HK-2 (cell line): Measurements from ENCODE around the gene ZNF275.
A peak's percentile ranks its signal among the peaks of the same experiment; 100 is the strongest.
"Not testable (repeated sequence)": the region's sequence is repeated elsewhere in the genome, so short reads cannot be mapped to it uniquely, and the experiment has no call there.

Experiments used
- DNase-seq: peaks from one replicate; pipeline ENCODE4 v3.0.0-alpha.2; 2018; ENCODE audit not compliant: unreplicated experiment

ZNF275 gene

DNA sequence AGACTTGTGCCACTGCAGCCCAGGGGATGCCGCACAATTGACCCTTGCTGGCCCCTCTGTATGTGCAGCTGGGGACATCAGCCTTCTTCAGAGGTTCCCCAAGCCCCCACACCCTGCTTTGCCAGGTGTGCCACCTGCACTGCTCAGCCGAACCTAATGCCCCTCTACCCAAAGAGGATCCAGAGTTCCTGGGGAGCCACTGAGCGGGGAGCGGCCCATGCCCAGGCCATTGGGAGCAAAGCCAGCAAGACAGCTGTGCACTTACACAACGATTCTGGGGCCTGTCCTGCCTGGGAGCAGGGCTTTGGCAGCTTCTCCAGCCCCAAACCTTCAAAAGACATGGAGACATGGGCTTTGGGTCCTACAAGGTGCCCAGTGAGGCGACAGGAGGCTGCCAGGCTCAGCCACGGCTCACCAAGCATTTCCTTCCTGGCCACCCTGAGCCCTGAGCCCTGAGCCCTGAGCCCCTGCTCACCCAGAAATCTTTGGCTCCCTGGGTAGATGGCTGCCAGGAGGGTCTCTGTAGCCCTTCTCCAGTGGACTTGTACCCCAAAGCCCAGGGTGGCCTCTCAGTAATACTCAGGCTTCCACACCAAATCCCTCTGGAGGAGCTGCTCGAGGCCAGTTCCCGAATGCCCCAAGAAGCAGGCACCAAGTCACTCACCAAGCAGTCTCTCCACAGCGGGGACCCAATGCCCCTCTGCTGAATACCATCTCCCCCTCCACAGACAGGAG lies 54.2 kb downstream of the ZNF275 start:
- no peak for DNase-seq

GRCh38 chrX:153388722-153389459 lies 54.9 kb downstream of the ZNF275 start:
- DNase-seq = no peak

DNA sequence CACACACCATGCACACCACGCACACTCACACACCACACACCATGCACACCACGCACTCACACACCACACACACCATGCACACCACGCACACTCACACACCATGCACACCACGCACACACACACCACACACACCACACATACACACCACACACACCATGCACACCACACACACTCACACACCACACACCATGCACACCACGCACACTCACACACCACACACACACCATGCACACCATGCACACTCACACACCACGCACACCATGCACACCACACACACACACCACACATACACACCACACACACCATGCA lies 55.5 kb downstream of the ZNF275 start:
- not testable (repeated sequence) for DNase-seq

DNA sequence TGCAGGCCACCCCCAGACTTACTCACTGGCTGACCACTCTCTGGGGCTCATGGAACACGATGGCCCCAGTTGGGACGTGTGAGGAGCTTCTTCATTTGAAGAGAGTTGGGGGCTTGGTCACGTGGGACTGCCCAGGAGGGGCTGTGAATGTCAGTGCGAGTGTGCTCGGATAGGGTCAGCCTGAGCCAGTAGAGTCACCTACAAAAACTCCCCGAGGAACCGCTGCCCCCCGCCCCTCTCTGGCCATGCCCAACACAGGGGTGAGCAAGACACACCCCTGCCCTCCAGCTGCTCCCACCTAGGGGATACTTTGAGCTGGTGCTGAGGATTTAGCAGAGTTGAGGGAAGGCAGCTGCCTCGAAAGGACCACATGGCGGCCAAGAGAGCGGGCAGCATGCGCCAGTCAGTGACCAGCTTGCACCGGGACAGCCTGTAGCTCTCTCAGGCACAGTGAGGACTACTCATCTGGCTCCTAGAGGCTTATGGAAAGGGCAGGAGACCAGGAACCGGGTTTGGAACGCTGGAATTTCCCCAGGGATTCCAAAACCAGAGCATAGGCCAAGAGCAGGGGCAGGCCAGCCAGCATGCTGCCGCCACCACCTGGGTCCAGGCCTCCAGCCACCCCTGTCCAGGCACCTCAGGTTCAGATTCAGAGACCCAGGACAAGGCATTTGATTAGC lies 58.8 kb downstream of the ZNF275 start:
- DNase-seq = no peak

DNA sequence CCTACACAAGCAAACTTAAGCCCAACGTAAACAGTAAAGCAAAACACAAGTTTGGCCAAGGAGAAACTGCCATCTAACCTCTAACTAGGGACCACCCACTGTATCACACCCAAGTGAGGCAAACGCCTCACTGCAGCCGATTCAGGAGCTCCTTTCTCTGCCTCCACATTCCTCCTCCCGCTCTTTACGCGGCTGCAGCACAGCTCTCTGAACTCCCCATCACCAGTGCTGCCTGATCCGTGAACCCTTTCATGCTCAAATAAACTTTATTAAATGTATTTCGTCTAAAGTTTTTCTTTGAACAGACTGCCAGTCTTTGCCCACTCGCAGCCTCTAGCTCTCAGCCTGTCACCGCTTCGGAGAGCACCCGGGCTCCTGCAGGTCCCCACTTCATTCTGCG lies 60.7 kb downstream of the ZNF275 start:
- DNase-seq = no peak

- DNase-seq = no peak
These were observed 61.8 kb downstream of the ZNF275 start for GRCh38 chrX:153395613-153396319.

DNA sequence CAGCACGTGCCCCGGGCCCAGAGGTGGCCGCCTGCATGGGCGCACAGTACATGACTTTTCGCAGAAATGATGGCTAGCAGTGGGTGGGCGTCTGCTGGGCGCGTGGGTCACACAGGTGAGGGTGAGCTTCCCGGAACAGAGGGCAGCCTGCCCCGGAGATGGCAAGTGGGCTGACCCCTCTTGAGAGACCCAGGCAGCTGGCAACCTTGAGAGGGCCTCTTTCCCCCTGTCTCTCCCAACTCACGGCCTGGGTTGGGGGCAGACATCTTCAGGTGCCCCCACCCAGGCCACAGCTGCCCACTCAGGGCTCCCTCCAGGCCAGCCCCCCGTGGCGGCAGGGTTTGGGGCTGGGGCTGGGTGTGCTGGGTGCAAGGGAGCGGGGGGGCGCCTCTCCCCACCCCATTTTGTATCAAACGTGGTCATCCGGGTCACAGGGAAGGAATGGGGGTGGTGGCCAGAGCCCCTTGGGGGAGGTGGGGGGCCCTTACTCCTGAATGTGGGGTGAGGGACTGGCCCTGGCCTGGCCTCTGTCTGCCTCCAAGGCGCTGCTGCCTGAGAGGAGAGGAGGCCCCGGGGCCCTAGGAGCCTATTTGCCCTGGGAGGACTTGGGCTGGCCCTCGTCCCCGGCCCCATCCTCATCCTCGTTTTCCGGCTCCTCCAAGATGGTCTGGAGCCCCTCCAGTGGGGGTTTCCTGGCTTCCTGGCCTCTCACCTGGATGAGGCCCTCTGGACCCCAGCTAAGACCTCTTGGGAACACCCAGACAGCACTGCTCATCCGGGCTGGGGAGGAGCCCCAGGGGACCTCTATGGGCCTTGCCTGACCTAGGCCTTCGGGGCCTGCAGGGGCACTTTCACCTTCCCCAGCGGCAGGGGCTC lies 62.6 kb downstream of the ZNF275 start:
- no peak for DNase-seq

DNA sequence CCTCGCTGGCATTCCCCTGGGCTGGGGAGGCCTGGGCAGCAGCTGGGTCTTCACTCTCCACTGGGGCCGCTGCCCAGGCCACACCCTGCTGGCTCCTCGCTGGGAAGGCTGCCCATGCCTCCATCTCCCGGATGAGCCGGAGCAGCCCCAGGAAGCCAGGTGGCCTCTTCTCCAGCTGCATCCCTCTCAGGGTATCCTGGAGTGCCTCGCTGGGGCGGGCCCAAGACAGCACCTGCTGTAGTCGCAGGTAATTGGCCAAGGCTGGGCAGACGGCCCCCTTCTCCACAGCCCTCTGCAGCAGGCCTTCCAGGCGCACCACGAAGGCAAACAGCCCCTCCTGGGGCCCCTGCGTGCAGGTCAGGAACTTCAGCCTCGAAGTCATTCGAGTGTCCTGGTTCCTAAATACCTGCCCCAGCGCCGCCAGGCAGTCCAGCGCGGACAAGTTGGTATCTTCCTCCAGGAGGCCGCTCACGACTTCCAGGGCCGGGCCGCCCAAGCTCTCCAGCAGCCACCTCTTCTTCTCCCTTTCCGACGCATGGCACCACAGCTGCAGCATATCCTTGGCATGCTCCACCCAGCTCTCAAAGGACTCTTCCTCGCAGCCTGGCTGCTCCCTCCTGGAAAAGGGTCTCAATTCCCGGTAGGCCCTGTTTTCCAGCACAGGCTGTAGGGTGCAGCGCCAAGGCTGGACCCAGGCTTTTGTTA lies 63.5 kb downstream of the ZNF275 start:
- no peak for DNase-seq

DNA sequence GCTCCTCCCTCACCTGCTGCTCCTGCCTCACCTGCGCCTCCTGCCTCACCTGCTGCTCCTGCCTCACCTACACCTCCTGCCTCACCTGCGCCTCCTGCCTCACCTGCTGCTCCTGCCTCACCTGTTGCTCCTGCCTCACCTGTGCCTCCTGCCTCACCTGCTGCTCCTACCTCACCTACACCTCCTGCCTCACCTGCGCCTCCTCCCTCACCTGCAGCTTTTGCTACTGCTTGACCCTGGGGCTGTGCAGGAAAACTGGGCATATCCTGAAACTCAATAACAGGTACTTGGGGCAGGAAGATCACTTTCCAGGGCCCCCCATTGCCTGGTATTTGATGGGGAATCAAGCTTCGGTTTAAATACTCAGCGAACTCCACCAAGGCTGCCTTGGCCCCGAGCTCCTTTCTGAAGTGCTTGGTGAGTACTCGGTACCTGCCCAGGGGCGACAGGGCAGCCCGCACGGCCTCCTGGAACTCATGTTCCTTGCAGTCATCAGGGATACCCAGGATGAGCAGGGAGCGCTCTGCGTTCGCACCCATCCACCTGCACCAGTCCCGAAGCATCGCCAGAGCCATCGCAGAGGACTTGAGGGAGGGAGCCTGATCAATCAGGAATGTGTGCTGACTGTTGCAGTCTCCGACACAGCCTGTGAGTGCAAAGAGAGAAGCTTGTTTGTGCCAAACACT lies 64.5 kb downstream of the ZNF275 start:
- no peak for DNase-seq

- peak; percentile 51 for DNase-seq
These were observed 66.5 kb downstream of the ZNF275 start for GRCh38 chrX:153400146-153401132.

DNA sequence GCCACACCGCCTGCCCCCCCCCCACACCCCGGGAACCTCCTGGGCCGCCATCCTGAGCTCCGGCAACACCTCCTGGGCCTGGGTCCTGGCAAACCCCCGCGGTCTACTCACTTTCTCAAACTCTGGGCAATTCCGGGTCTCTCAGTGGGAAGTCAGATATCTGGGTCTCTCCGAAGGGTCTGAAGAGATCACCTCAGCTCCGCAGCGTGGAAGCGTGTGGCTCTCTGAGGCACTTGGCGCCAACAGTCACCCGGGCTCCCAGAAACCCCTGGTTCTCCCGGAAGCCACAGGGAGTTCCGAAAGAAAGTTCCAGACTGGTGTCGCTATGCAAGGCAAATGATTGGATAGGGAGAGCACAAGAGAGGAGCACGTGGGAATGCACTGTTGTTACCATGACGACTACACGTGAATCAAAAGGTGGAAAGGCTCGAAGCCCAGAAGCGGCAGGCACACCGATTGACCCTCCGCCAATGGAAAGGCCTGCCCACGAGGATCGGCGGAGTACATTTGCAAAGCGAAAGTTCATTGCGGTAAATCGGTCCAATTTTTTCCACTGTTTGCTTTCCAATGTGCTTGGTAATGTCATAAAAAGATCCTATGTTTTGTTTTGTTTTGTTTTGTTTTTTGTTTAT lies 67.3 kb downstream of the ZNF275 start, which contains the start of gene PNMA6E:
PNMA6E (minus strand) TSS at position 218 of the 632 bp plus-strand sequence. CDS start 2,501 bp downstream, outside the sequence.
- DNase-seq = no peak
